ENCODE results near the gene SGO2.
A peak's percentile ranks its signal among the peaks of the same experiment; 100 is the strongest.

SGO2 gene

GRCh38 chr2:200525882-200526651 is at the start of gene SGO2:
Gene SGO2 (plus strand): TSS chr2:200526207. CDS start chr2:200532976, 6,769 bp downstream.
- in situ Hi-C loops (cut with HindIII; ENCODE audit: low pct_ligation_motif_present, low sequenced_read_pairs): no loop called here
- Histone ChIP-seq H3K4me3 (ENCODE audit: low read depth, low read length) (peak within 1 kb of the TSS; percentile 89), H3K36me3 (replicated peaks) (no peaks in the 10 kb centered on the region), H3K27ac (peak within 1 kb of the TSS; percentile 28), H3K27me3 (replicated peaks) (no peaks in the 10 kb centered on the region)
- DNase-seq: peak; percentile 92
- peak; percentile 26 for TF ChIP-seq CTCF (IDR thresholded peaks at IDR 0.05; ENCODE audit: low read depth, low read length, missing control alignments)

- Histone ChIP-seq H3K27ac (no peak overlapping the region), H3K36me3 (replicated peaks) (peaks cover 45% of the 10 kb centered on the region), H3K4me3 (ENCODE audit: low read depth, low read length) (no peak overlapping the region), H3K27me3 (replicated peaks) (no peaks in the 10 kb centered on the region)
- no peak for TF ChIP-seq CTCF (IDR thresholded peaks at IDR 0.05; ENCODE audit: low read depth, low read length, missing control alignments)
- DNase-seq: no peak
- in situ Hi-C loops (cut with HindIII; ENCODE audit: low pct_ligation_motif_present, low sequenced_read_pairs): no loop called here
These were observed 49.2 kb upstream of the SGO2 start for GRCh38 chr2:200476836-200477235.

- DNase-seq: no peak
- Histone ChIP-seq H3K36me3 (replicated peaks) (peaks cover 44% of the 10 kb centered on the region), H3K27ac (no peak overlapping the region), H3K4me3 (ENCODE audit: low read depth, low read length) (no peak overlapping the region), H3K27me3 (replicated peaks) (no peaks in the 10 kb centered on the region)
- in situ Hi-C loops (cut with HindIII; ENCODE audit: low pct_ligation_motif_present, low sequenced_read_pairs): no loop called here
- no peak for TF ChIP-seq CTCF (IDR thresholded peaks at IDR 0.05; ENCODE audit: low read depth, low read length, missing control alignments)
These were observed 48.3 kb upstream of the SGO2 start for GRCh38 chr2:200477667-200478131.

GRCh38 chr2:200479692-200480265 is 46.2 kb upstream of the SGO2 start:
- peak; percentile 69 for DNase-seq
- no peak overlapping the region for H3K4me3 ChIP-seq (ENCODE audit: low read depth, low read length)
- TF ChIP-seq CTCF (IDR thresholded peaks at IDR 0.05; ENCODE audit: low read depth, low read length, missing control alignments): no peak
- peaks cover 36% of the 10 kb centered on the region for H3K36me3 ChIP-seq (replicated peaks)
- in situ Hi-C loops (cut with HindIII; ENCODE audit: low pct_ligation_motif_present, low sequenced_read_pairs): no loop called here
- H3K27ac ChIP-seq: peak overlapping the region; percentile 67
- H3K27me3 ChIP-seq (replicated peaks): no peaks in the 10 kb centered on the region

GRCh38 chr2:200482194-200482593 is 43.8 kb upstream of the SGO2 start:
- peaks cover 16% of the 10 kb centered on the region for H3K36me3 ChIP-seq (replicated peaks)
- in situ Hi-C loops (cut with HindIII; ENCODE audit: low pct_ligation_motif_present, low sequenced_read_pairs): no loop called here
- no peak for DNase-seq
- H3K27ac ChIP-seq: no peak overlapping the region
- H3K27me3 ChIP-seq (replicated peaks): no peaks in the 10 kb centered on the region
- TF ChIP-seq CTCF (IDR thresholded peaks at IDR 0.05; ENCODE audit: low read depth, low read length, missing control alignments): no peak
- no peak overlapping the region for H3K4me3 ChIP-seq (ENCODE audit: low read depth, low read length)
